Gastrocnemius medialis (tissue), 4 donors: ENCODE results near the gene VN1R5. TPM values are rescaled to one million over a fixed set of nuclear protein-coding genes. Genes with fewer than 3 reads are reported as not detected.
"Not testable (repeated sequence)": the region's sequence is repeated elsewhere in the genome, so short reads cannot be mapped to it uniquely, and the experiment has no call there.

ENCODE experiments used
- ATAC-seq, 2 donors: fragments of 150-250 bp; one replicate each; pipeline ENCODE4 v1.9.1; 2016
- DNase-seq, 2 donors: peaks; one replicate each; pipeline ENCODE4 v3.0.0-alpha.2; 2019
- H3K27ac ChIP-seq, 4 donors: fragments of 200-600 bp; sonication (generic); 1 replicate in 1 of 4; 2 replicates in 3 of 4; pipeline ENCODE4 v1.5.1; 2016 to 2018; ENCODE audit warnings: mild to moderate bottlenecking in 2 of 4, moderate library complexity in 1 of 4
- H3K27me3 ChIP-seq, 3 donors: fragments of 200-600 bp; sonication (generic) in 2 of 3; 1 replicate in 1 of 3; 2 replicates in 2 of 3; pipeline versions ENCODE4 v1.5.1 to v1.6.0; 2016 to 2019; ENCODE audit warnings: mild to moderate bottlenecking in 1 of 3, moderate library complexity in 1 of 3
- H3K36me3 ChIP-seq, 2 donors: fragments of 200-600 bp; sonication (generic) in 1 of 2; one replicate each; pipeline ENCODE4 v1.5.1; 2017 to 2018
- H3K4me1 ChIP-seq, 2 donors: fragments of 200-600 bp; sonication (generic) in 1 of 2; one replicate each; pipeline ENCODE4 v1.5.1; 2016 to 2017; ENCODE audit warnings: mild to moderate bottlenecking in 2 of 2
- H3K4me3 ChIP-seq, 4 donors: fragments of 200-600 bp; sonication (generic) in 3 of 4; 1 replicate in 1 of 4; 2 replicates in 3 of 4; pipeline ENCODE4 v1.5.1; 2016 to 2019; ENCODE audit warnings: mild to moderate bottlenecking in 2 of 4
- H3K9me3 ChIP-seq, 3 donors: fragments of 200-600 bp; sonication (generic) in 2 of 3; 1 replicate in 1 of 3; 2 replicates in 2 of 3; pipeline ENCODE4 v1.5.1; 2016 to 2019
- POLR2A ChIP-seq, 2 donors: fragments of 450-650 bp; IDR thresholded peaks; one replicate each; pipeline ENCODE4 v1.6.1; 2017; ENCODE audit warnings: antibody characterized with exemption in 2 of 2, mild to moderate bottlenecking in 2 of 2, moderate library complexity in 2 of 2
- in situ Hi-C, 4 donors: fragments of 200-750 bp; cut with MboI; loops; one replicate each; pipeline versions ENCODE4 v1.15.0 to v1.8.0; 2017; ENCODE audit warnings: low sequenced_read_pairs in 4 of 4
- intact Hi-C: fragments of 100-400 bp; cut with DNase I; formaldehyde crosslinking; loops from one replicate; pipeline ENCODE4 v1.15.1; 2023; ENCODE audit warnings: low total_unique reads
- total RNA-seq, 4 donors: library from RNA; depleted of rRNA; stranded (reverse); fragments of >200 nt; gene quantifications; one replicate each; pipeline versions ENCODE4 v1.1.0 to v1.2.3, GENCODE V29; 2016
- TF ChIP-seq, protein P1 (sequence below), 5 experiments: fragments of 450-650 bp in 3 of 5; fragments of 200-600 bp in 2 of 5; sonication (generic) in 2 of 5; IDR thresholded peaks in 4 of 5; conservative IDR thresholded peaks in 1 of 5; 1 replicate in 4 of 5; 2 replicates in 1 of 5; pipeline ENCODE4 v1.5.1; 2016 to 2019; ENCODE audit warnings: antibody characterized with exemption in 5 of 5, mild to moderate bottlenecking in 3 of 5, moderate library complexity in 3 of 5

VN1R5 gene
- total RNA-seq, 4 donors from 2014 or later: not detected

DNA sequence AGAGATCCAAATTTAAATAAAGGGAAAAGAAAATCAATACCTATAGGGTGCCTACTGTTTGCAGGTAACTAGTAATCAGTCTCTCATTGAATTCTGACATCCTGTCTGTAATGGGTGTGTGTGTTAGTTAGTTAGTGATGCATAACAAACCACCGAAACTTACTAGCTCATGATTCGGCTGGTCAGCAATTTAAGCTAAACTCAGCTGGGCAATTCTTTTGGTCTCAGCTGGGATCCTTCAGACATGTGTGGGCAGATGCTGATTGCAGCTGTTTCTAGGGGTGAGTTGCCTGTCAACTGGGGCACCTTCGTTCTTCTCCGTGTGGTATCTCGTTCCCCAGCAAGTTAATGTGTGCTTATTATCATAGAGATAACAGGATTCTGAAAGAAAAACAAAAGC, 43.9 kb upstream of the VN1R5 start:
- in situ Hi-C loops: no loop called here
- Histone ChIP-seq H3K9me3 (no peaks in the 10 kb centered on the region), H3K4me3 (no peak overlapping the region), H3K36me3 (no peaks in the 10 kb centered on the region), H3K27ac (no peak overlapping the region), H3K27me3 (no peaks in the 10 kb centered on the region), H3K4me1 (peaks cover 16 to 18% of the 10 kb centered on the region in 2 donors)
- no peak for ATAC-seq
- intact Hi-C loops: loop anchor here (5.0 kb wide), 2 partner anchors 45 to 120 kb away; partner anchors contain the start of gene ZNF496
- TF ChIP-seq POLR2A (IDR thresholded peaks at IDR 0.05): no peak
- TF ChIP-seq, protein P1, sequence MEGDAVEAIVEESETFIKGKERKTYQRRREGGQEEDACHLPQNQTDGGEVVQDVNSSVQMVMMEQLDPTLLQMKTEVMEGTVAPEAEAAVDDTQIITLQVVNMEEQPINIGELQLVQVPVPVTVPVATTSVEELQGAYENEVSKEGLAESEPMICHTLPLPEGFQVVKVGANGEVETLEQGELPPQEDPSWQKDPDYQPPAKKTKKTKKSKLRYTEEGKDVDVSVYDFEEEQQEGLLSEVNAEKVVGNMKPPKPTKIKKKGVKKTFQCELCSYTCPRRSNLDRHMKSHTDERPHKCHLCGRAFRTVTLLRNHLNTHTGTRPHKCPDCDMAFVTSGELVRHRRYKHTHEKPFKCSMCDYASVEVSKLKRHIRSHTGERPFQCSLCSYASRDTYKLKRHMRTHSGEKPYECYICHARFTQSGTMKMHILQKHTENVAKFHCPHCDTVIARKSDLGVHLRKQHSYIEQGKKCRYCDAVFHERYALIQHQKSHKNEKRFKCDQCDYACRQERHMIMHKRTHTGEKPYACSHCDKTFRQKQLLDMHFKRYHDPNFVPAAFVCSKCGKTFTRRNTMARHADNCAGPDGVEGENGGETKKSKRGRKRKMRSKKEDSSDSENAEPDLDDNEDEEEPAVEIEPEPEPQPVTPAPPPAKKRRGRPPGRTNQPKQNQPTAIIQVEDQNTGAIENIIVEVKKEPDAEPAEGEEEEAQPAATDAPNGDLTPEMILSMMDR (IDR thresholded peaks at IDR 0.05 in 4 of 5, conservative IDR thresholded peaks at IDR 0.05 in 1 of 5): no peak
- no peak for DNase-seq

DNA sequence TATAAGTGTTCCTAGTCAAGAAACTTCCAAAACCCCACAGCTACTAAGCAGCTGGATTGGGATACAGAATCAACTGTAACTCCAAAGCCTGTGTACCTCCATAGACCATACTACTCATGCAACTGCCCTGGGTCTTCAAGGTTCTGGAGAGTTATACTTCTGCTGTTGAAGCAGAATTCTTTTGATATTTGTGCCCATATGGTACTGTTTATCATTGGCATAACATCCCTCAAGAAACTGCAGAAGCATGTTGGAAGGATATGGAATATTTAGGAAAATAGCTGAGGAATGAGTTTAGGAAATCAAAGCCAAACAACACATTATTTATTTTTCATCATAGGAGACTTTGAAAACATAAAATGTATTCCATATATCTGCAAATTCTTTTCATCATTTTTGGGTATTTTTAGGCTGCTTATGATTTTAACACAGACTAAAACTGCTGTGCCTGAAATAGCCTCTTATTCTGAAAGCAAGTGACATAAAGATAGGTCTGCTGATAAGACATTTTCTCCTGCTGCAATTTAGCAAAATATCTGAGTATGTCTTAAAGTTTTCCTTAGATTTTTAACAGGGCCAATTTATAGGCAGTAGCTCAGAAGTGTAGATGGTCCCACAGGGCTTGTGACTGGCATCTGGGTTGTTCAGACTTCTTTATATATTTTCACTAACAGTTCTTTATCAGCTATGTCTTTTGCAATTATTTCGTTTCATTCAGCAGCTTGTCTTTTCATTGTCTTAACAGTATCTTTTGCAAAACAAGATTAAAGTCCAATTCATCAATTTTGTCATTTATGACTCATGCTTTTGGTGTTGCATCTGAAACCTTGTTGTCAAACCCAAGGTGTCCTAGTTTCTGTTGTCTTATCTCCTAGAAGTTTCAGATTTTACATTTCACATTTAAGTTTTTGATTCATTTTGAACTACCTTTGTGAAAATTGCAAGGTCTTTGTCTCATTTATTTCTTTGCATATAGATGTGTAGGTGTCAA, 43.0 kb upstream of the VN1R5 start:
- no peak overlapping the region for H3K27ac ChIP-seq
- ATAC-seq: no peak
- H3K27me3 ChIP-seq: no peaks in the 10 kb centered on the region
- DNase-seq: no peak
- no peak for TF ChIP-seq POLR2A (IDR thresholded peaks at IDR 0.05)
- TF ChIP-seq, protein P1 (IDR thresholded peaks at IDR 0.05 in 4 of 5, conservative IDR thresholded peaks at IDR 0.05 in 1 of 5): no peak
- no peaks in the 10 kb centered on the region for H3K9me3 ChIP-seq
- in situ Hi-C loops (no loop called here), intact Hi-C loops (loop anchor here (5.0 kb wide), 2 partner anchors 46 to 119 kb away; partner anchors contain the start of gene ZNF496)
- peaks cover 16 to 18% of the 10 kb centered on the region in 2 donors for H3K4me1 ChIP-seq
- H3K4me3 ChIP-seq: no peak overlapping the region
- no peaks in the 10 kb centered on the region for H3K36me3 ChIP-seq

DNA sequence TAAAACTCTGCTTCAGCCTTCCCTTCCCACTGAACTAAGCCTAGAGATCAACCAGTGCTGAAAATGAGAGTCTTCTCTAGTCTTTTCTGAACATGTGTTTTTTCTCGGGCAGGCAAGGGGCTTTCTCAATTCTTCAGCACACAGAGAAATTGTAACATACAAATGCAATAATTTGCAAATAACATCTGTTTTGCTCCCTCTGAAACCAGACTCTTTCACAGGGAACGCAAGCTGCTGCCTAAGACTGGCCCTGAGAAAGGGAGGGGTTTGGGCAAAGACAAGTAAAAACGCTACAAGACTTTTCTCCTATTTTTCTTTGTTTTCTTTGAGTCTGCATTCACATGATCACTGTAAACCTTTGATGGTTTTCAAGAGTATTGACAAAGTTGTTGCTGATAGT, 39.6 kb upstream of the VN1R5 start:
- ATAC-seq: no peak
- H3K4me1 ChIP-seq: no peaks in the 10 kb centered on the region
- no peaks in the 10 kb centered on the region for H3K27me3 ChIP-seq
- TF ChIP-seq, protein P1 (IDR thresholded peaks at IDR 0.05 in 4 of 5, conservative IDR thresholded peaks at IDR 0.05 in 1 of 5): no peak
- no peak for TF ChIP-seq POLR2A (IDR thresholded peaks at IDR 0.05)
- intact Hi-C loops (no loop called here), in situ Hi-C loops (no loop called here)
- no peak overlapping the region for H3K27ac ChIP-seq
- H3K9me3 ChIP-seq: no peaks in the 10 kb centered on the region
- H3K4me3 ChIP-seq: no peak overlapping the region
- DNase-seq: no peak
- H3K36me3 ChIP-seq: no peaks in the 10 kb centered on the region

DNA sequence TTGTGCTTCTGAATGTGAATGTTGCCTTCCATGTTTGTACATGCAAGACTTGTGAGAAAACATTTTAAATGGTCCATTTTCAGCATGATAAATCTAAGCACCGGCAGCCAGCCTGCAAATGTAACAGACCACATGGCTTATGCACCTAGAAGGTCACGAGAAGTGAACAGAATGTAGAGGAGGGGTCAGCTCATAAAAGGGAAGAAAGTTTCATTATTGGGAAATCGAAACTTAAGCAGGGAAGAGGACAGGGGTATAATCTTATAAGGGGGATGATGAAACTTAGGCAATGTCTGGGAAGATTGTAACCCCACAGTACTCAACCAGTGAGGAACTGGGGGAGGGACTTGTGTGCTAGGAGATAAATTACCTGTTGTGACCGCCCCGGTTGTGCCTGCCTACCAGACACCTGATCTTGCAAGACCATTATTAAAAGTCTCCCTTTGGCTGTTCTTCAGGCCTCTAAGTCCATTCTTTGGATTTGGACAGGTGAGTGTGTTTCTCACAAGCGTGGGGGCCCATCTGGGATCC, 37.7 kb upstream of the VN1R5 start:
- H3K27ac ChIP-seq: no peak overlapping the region
- no peaks in the 10 kb centered on the region for H3K4me1 ChIP-seq
- DNase-seq: no peak
- in situ Hi-C loops: no loop called here
- peaks cover 0 to 2% (median 0%) of the 10 kb centered on the region in 3 donors for H3K27me3 ChIP-seq
- no peaks in the 10 kb centered on the region for H3K36me3 ChIP-seq
- ATAC-seq: no peak
- intact Hi-C loops: no loop called here
- H3K9me3 ChIP-seq: no peaks in the 10 kb centered on the region
- H3K4me3 ChIP-seq: no peak overlapping the region
- no peak for TF ChIP-seq POLR2A (IDR thresholded peaks at IDR 0.05)
- TF ChIP-seq, protein P1 (IDR thresholded peaks at IDR 0.05 in 4 of 5, conservative IDR thresholded peaks at IDR 0.05 in 1 of 5): no peak

DNA sequence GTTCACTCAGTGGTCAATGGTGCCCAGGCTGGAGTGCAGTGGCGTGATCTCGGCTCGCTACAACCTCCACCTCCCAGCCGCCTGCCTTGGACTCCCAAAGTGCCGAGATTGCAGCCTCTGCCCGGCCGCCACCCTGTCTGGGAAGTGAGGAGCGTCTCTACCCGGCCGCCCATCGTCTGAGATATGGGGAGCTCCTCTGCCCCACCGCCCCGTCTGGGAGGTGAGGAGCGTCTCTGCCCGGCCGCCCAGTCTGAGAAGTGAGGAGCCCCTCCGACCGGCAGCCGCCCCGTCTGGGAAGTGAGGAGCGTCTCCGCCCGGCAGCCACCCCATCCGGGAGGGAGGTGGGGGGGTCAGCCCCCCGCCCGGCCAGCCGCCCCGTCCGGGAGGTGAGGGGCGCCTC, 35.6 kb upstream of the VN1R5 start:
- ATAC-seq, H3K27me3 ChIP-seq, H3K27ac ChIP-seq, H3K9me3 ChIP-seq, DNase-seq, H3K4me3 ChIP-seq, H3K4me1 ChIP-seq, intact Hi-C loops, H3K36me3 ChIP-seq, in situ Hi-C loops: not testable (repeated sequence)
